ENCODE measurements around the gene PRKN.
A peak's percentile ranks its signal among the peaks of the same experiment; 100 is the strongest.

Gene PRKN

GRCh38 chr6:161401587-161402309 lies 1325.8 kb downstream of the PRKN start:
- DNase-seq (ENCODE audit: low read depth, low spot score): no peak

- no peak for DNase-seq (ENCODE audit: low read depth, low spot score)
These were observed 1326.9 kb downstream of the PRKN start for GRCh38 chr6:161400671-161401070.

GRCh38 chr6:161396539-161396938 lies 1331.0 kb downstream of the PRKN start:
- DNase-seq (ENCODE audit: low read depth, low spot score): no peak

- DNase-seq (ENCODE audit: low read depth, low spot score): peak; percentile 39
These were observed 1331.8 kb downstream of the PRKN start for GRCh38 chr6:161395716-161396231.

- DNase-seq (ENCODE audit: low read depth, low spot score): no peak
These were observed 1333.1 kb downstream of the PRKN start for GRCh38 chr6:161394437-161394836.

- DNase-seq (ENCODE audit: low read depth, low spot score): peak; percentile 88
These were observed 1333.7 kb downstream of the PRKN start for GRCh38 chr6:161393839-161394364.

- no peak for DNase-seq (ENCODE audit: low read depth, low spot score)
These were observed 1334.3 kb downstream of the PRKN start for GRCh38 chr6:161393292-161393691.

- DNase-seq (ENCODE audit: low read depth, low spot score): no peak
These were observed 1337.8 kb downstream of the PRKN start for GRCh38 chr6:161389756-161390155.

- DNase-seq (ENCODE audit: low read depth, low spot score): no peak
These were observed 1343.6 kb downstream of the PRKN start for GRCh38 chr6:161383951-161384350.

GRCh38 chr6:161379834-161380582 lies 1347.6 kb downstream of the PRKN start:
- DNase-seq (ENCODE audit: low read depth, low spot score): no peak

- no peak for DNase-seq (ENCODE audit: low read depth, low spot score)
These were observed 1349.5 kb downstream of the PRKN start for GRCh38 chr6:161378115-161378514.

GRCh38 chr6:161377116-161377515 lies 1350.5 kb downstream of the PRKN start:
- DNase-seq (ENCODE audit: low read depth, low spot score): no peak

- DNase-seq (ENCODE audit: low read depth, low spot score): no peak
These were observed 1351.2 kb downstream of the PRKN start for GRCh38 chr6:161376367-161376766.

- DNase-seq (ENCODE audit: low read depth, low spot score): peak; percentile 59
These were observed 1352.3 kb downstream of the PRKN start for GRCh38 chr6:161374971-161375873.

- peak; percentile 81 for DNase-seq (ENCODE audit: low read depth, low spot score)
These were observed 1353.6 kb downstream of the PRKN start for GRCh38 chr6:161373905-161374451.

- no peak for DNase-seq (ENCODE audit: low read depth, low spot score)
These were observed 1355.2 kb downstream of the PRKN start for GRCh38 chr6:161372422-161372793.

- DNase-seq (ENCODE audit: low read depth, low spot score): peak; percentile 88
These were observed 1356.7 kb downstream of the PRKN start for GRCh38 chr6:161370880-161371279.

GRCh38 chr6:161369339-161369738 lies 1358.2 kb downstream of the PRKN start:
- DNase-seq (ENCODE audit: low read depth, low spot score): peak; percentile 88

GRCh38 chr6:161368514-161368913 lies 1359.1 kb downstream of the PRKN start:
- DNase-seq (ENCODE audit: low read depth, low spot score): no peak

- DNase-seq (ENCODE audit: low read depth, low spot score): no peak
These were observed 1360.1 kb downstream of the PRKN start for GRCh38 chr6:161367472-161367871.

- DNase-seq (ENCODE audit: low read depth, low spot score): no peak
These were observed 1361.2 kb downstream of the PRKN start for GRCh38 chr6:161366301-161366923.
